ENCODE data around the gene PPP1R8. TPM values are rescaled to one million over a fixed set of nuclear protein-coding genes. Genes with fewer than 3 reads are reported as not detected.
A peak's percentile ranks its signal among the peaks of the same experiment; 100 is the strongest.
"Not testable (repeated sequence)": the region's sequence is repeated elsewhere in the genome, so short reads cannot be mapped to it uniquely, and the experiment has no call there.

Gene PPP1R8
- total and polyA plus RNA-seq, 8 donors = 31.1 to 56.3 (median 48.8) TPM

GRCh38 chr1:27855085-27855484, 24.5 kb downstream of the PPP1R8 start:
- Histone ChIP-seq H3K4me3 (no peak overlapping the region), H3K36me3 (peaks cover 0 to 19% of the 10 kb centered on the region in 2 donors), H3K4me1 (peaks cover 6 to 23% of the 10 kb centered on the region in 2 donors), H3K27ac (no peak overlapping the region), H3K9me3 (no peaks in the 10 kb centered on the region), H3K27me3 (no peaks in the 10 kb centered on the region)
- intact Hi-C loops (cut with DNase I) = no loop called here
- TF ChIP-seq CTCF (IDR thresholded peaks at IDR 0.05) = no peak
- DNase-seq (no peak), ATAC-seq (no peak)

GRCh38 chr1:27856561-27857343, 26.2 kb downstream of the PPP1R8 start:
- no peak for TF ChIP-seq CTCF (IDR thresholded peaks at IDR 0.05)
- no peak overlapping the region for H3K27ac ChIP-seq
- H3K4me1 ChIP-seq = peaks cover 6 to 28% of the 10 kb centered on the region in 2 donors
- DNase-seq = no peak
- ATAC-seq = no peak
- intact Hi-C loops (cut with DNase I) = no loop called here
- no peaks in the 10 kb centered on the region for H3K9me3 ChIP-seq
- H3K27me3 ChIP-seq = no peaks in the 10 kb centered on the region
- H3K36me3 ChIP-seq = peaks cover 0 to 3% of the 10 kb centered on the region in 2 donors
- no peak overlapping the region for H3K4me3 ChIP-seq

GRCh38 chr1:27857552-27857951, 27.0 kb downstream of the PPP1R8 start:
- H3K9me3 ChIP-seq; H3K36me3 ChIP-seq; DNase-seq; H3K27ac ChIP-seq; H3K27me3 ChIP-seq; ATAC-seq; H3K4me3 ChIP-seq; intact Hi-C loops (cut with DNase I): not testable (repeated sequence)
- H3K4me1 ChIP-seq = peaks cover 6 to 36% of the 10 kb centered on the region in 2 donors

- H3K4me1 ChIP-seq = peaks cover 6 to 42% of the 10 kb centered on the region in 2 donors
- peak; percentile 97 to 98 for TF ChIP-seq CTCF (IDR thresholded peaks at IDR 0.05)
- H3K27ac ChIP-seq = peak overlapping the region in 1 of 2 donors; percentile 47
- H3K27me3 ChIP-seq = no peaks in the 10 kb centered on the region
- intact Hi-C loops (cut with DNase I) = loop anchor here in 1 of 2 donors (2.0 kb wide), 1 partner anchor 122 kb away; no protein-coding TSS in a partner anchor
- H3K36me3 ChIP-seq = no peaks in the 10 kb centered on the region
- H3K9me3 ChIP-seq = no peaks in the 10 kb centered on the region
- H3K4me3 ChIP-seq = no peak overlapping the region
- ATAC-seq (peak; percentile 95), DNase-seq (peak; percentile 71 to 94 (median 84))
Measured at GRCh38 chr1:27858072-27858948, 27.7 kb downstream of the PPP1R8 start.

GRCh38 chr1:27858949-27859576, 28.5 kb downstream of the PPP1R8 start:
- Histone ChIP-seq H3K27me3 (no peaks in the 10 kb centered on the region), H3K4me1 (peaks cover 6 to 48% of the 10 kb centered on the region in 2 donors), H3K27ac (peak overlapping the region in 1 of 2 donors; percentile 47), H3K36me3 (no peaks in the 10 kb centered on the region), H3K4me3 (no peak overlapping the region), H3K9me3 (no peaks in the 10 kb centered on the region)
- DNase-seq (no peak), ATAC-seq (no peak)
- intact Hi-C loops (cut with DNase I) = loop anchor here in 1 of 2 donors (2.0 kb wide), 1 partner anchor 122 kb away; no protein-coding TSS in a partner anchor
- no peak for TF ChIP-seq CTCF (IDR thresholded peaks at IDR 0.05)
